H1 (cell line): Measurements from ENCODE around the gene TMEM51.

Experiments used
- CEBPB ChIP-seq: IDR thresholded peaks from 2 replicates; pipeline ENCODE4 v1.6.1; 2012; ENCODE audit warnings: low read depth, low read length
- EP300 ChIP-seq, 2 experiments: IDR thresholded peaks; 1 replicate in 1 of 2; 2 replicates in 1 of 2; pipeline ENCODE4 v1.6.1; 2011 to 2012; ENCODE audit warnings: low read depth in 2 of 2, low read length in 2 of 2, mild to moderate bottlenecking in 2 of 2, borderline replicate concordance in 1 of 2, inconsistent platforms in 1 of 2, moderate library complexity in 1 of 2
- FOSL1 ChIP-seq: IDR thresholded peaks from 2 replicates; pipeline ENCODE4 v1.6.1; 2011; ENCODE audit warnings: mild to moderate bottlenecking, low read depth, low read length, moderate library complexity; ENCODE audit not compliant: insufficient read depth
- GABPA ChIP-seq: IDR thresholded peaks from 2 replicates; pipeline ENCODE4 v1.6.1; 2011; ENCODE audit warnings: mild to moderate bottlenecking, low read length, moderate library complexity, borderline replicate concordance; ENCODE audit not compliant: insufficient read depth
- POLR2A ChIP-seq, 2 experiments: IDR thresholded peaks; 1 replicate in 1 of 2; 2 replicates in 1 of 2; pipeline ENCODE4 v1.6.1; 2011; ENCODE audit warnings: low read depth in 2 of 2, low read length in 2 of 2, mild to moderate bottlenecking in 2 of 2; ENCODE audit errors: control extremely low read depth in 1 of 2
- RAD21 ChIP-seq, 2 experiments: IDR thresholded peaks in 1 of 2; conservative IDR thresholded peaks in 1 of 2; 2 replicates each; pipeline ENCODE4 v1.6.1; 2011; ENCODE audit warnings: low read depth in 2 of 2, low read length in 2 of 2, improper control_type of control experiment in 1 of 2, inconsistent platforms in 1 of 2, mild to moderate bottlenecking in 1 of 2, moderate library complexity in 1 of 2
- RNF2 ChIP-seq: fragments of 200-900, 300-1000 bp; sonication (generic); IDR thresholded peaks from 2 replicates; pipeline ENCODE4 v1.7.1; 2016; ENCODE audit warnings: borderline replicate concordance, low read depth, mild to moderate bottlenecking, antibody characterized with exemption, low read length; ENCODE audit not compliant: poor library complexity, severe bottlenecking; ENCODE audit errors: missing control alignments
- SIN3A ChIP-seq, 2 experiments: IDR thresholded peaks in 1 of 2; conservative IDR thresholded peaks in 1 of 2; 2 replicates each; pipeline ENCODE4 v1.6.1; 2011 to 2012; ENCODE audit warnings: low read length in 2 of 2, improper control_type of control experiment in 1 of 2, low read depth in 1 of 2, mild to moderate bottlenecking in 1 of 2
- TEAD4 ChIP-seq: IDR thresholded peaks from 2 replicates; pipeline ENCODE4 v1.6.1; 2012; ENCODE audit warnings: low read depth, low read length, inconsistent platforms, mixed read lengths
- TF ChIP-seq, protein P1 (sequence below), 3 experiments: IDR thresholded peaks; 1 replicate in 2 of 3; 2 replicates in 1 of 3; pipeline versions ENCODE4 v1.5.1 to v1.6.1; 2011; ENCODE audit warnings: low read length in 3 of 3, mild to moderate bottlenecking in 3 of 3, inconsistent platforms in 2 of 3, low read depth in 1 of 3, moderate library complexity in 1 of 3; ENCODE audit not compliant: insufficient read depth in 1 of 3; ENCODE audit errors: control extremely low read depth in 1 of 3
- TF ChIP-seq, protein P2 (sequence below): IDR thresholded peaks from 2 replicates; pipeline ENCODE4 v1.6.1; 2012; ENCODE audit warnings: inconsistent platforms
- TF ChIP-seq, protein P3 (sequence below): IDR thresholded peaks from 2 replicates; pipeline ENCODE4 v1.6.1; 2011; ENCODE audit warnings: low read length, improper control_type of control experiment

DNA sequence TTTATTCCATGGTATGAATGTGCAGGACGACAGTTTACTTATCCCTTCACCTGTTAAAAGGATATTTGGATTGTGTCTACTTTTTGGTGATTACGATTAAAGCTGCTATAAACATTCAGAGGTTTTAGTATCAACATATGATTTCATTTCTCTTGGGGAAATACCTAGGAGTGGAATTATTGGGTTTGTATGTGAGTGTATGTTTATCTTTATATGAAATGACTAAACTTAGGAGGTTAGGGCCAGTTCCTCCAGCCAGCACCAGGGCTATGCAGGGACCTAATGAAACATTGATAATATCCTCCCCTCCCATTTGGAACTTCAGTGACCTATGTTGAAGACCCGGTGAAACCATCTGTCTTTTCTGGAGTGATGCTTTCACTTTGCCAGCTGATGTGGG, 13.8 kb downstream of the TMEM51 start:
- TF ChIP-seq, protein P1, sequence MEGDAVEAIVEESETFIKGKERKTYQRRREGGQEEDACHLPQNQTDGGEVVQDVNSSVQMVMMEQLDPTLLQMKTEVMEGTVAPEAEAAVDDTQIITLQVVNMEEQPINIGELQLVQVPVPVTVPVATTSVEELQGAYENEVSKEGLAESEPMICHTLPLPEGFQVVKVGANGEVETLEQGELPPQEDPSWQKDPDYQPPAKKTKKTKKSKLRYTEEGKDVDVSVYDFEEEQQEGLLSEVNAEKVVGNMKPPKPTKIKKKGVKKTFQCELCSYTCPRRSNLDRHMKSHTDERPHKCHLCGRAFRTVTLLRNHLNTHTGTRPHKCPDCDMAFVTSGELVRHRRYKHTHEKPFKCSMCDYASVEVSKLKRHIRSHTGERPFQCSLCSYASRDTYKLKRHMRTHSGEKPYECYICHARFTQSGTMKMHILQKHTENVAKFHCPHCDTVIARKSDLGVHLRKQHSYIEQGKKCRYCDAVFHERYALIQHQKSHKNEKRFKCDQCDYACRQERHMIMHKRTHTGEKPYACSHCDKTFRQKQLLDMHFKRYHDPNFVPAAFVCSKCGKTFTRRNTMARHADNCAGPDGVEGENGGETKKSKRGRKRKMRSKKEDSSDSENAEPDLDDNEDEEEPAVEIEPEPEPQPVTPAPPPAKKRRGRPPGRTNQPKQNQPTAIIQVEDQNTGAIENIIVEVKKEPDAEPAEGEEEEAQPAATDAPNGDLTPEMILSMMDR (IDR thresholded peaks at IDR 0.05; ENCODE audit: control extremely low read depth in 1 of 3, insufficient read depth in 1 of 3, low read depth in 1 of 3, low read length in 3 of 3) = no peak
- TF ChIP-seq EP300 (IDR thresholded peaks at IDR 0.05; ENCODE audit: borderline replicate concordance in 1 of 2, low read depth in 2 of 2, low read length in 2 of 2) (no peak), POLR2A (IDR thresholded peaks at IDR 0.05; ENCODE audit: control extremely low read depth in 1 of 2, low read depth in 2 of 2, low read length in 2 of 2) (no peak), RAD21 (IDR thresholded peaks at IDR 0.05 in 1 of 2, conservative IDR thresholded peaks at IDR 0.05 in 1 of 2; ENCODE audit: low read depth in 2 of 2, low read length in 2 of 2) (no peak), RNF2 (no peak), FOSL1 (no peak), CEBPB (no peak), TEAD4 (no peak), SIN3A (conservative IDR thresholded peaks at IDR 0.05 in 1 of 2, IDR thresholded peaks at IDR 0.05 in 1 of 2; ENCODE audit: low read depth in 1 of 2, low read length in 2 of 2) (no peak), GABPA (no peak)
- TF ChIP-seq, protein P2, sequence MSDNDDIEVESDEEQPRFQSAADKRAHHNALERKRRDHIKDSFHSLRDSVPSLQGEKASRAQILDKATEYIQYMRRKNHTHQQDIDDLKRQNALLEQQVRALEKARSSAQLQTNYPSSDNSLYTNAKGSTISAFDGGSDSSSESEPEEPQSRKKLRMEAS = no peak
- TF ChIP-seq, protein P3, sequence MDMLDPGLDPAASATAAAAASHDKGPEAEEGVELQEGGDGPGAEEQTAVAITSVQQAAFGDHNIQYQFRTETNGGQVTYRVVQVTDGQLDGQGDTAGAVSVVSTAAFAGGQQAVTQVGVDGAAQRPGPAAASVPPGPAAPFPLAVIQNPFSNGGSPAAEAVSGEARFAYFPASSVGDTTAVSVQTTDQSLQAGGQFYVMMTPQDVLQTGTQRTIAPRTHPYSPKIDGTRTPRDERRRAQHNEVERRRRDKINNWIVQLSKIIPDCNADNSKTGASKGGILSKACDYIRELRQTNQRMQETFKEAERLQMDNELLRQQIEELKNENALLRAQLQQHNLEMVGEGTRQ = no peak
